Transverse colon (tissue), 4 donors: ENCODE data around the gene LHFPL3.

Experiments
- CTCF ChIP-seq, 5 experiments: fragments of 200-600 bp in 3 of 5; fragments of 450-650 bp in 2 of 5; sonication (generic) in 3 of 5; IDR thresholded peaks; 1 replicate in 2 of 5; 2 replicates in 3 of 5; pipeline ENCODE4 v1.5.1; 2016 to 2017; ENCODE audit warnings: antibody characterized with exemption in 5 of 5, inconsistent platforms in 3 of 5, mild to moderate bottlenecking in 2 of 5, moderate library complexity in 1 of 5
- EP300 ChIP-seq: sonication (generic); formaldehyde crosslinking; IDR thresholded peaks from one replicate; pipeline ENCODE4 v1.6.1; 2017; ENCODE audit warnings: antibody characterized with exemption, low read depth
- POLR2A ChIP-seq: fragments of 450-650 bp; IDR thresholded peaks from one replicate; pipeline ENCODE4 v1.6.1; 2016; ENCODE audit warnings: antibody characterized with exemption, mild to moderate bottlenecking, moderate library complexity
- POLR2AphosphoS5 ChIP-seq, 3 donors: sonication (generic); formaldehyde crosslinking; IDR thresholded peaks; one replicate each; pipeline ENCODE4 v1.6.1; 2016; ENCODE audit warnings: antibody characterized with exemption in 3 of 3

DNA sequence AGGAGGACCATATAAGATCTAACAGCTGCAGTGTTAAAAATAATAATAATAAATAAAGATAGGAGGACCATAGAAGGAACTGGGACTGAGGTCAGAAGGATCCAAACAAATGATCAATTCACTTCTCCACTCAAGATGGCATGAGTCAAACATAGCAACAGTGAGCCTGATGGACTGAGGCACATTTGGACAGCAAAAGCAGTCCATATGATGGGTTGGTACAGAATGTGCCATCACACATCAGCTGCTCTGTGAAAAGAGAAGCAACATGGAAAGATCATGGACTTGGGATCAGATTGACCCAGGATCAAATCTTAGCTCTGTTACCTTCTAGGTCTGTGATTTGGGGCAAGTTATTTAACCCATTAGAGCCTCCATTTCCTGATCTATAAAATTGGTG lies 496.7 kb downstream of the LHFPL3 start:
- TF ChIP-seq CTCF (IDR thresholded peaks at IDR 0.05) (no peak), POLR2AphosphoS5 (IDR thresholded peaks at IDR 0.05) (no peak), EP300 (no peak), POLR2A (no peak)
